PC-3 (cell line): Measurements from ENCODE around the gene JARID2.

Source experiments
- EZH2 ChIP-seq: fragments of 300-600 bp; sonication (generic); IDR thresholded peaks from one replicate; pipeline ENCODE4 v1.6.1; 2017; ENCODE audit warnings: antibody characterized with exemption, mild to moderate bottlenecking, low read length; ENCODE audit not compliant: unreplicated experiment
- TF ChIP-seq, protein P1 (sequence below): fragments of 300-600 bp; sonication (generic); conservative IDR thresholded peaks from 2 replicates; pipeline ENCODE4 v1.5.1; 2017; ENCODE audit warnings: antibody characterized with exemption, low read depth, mild to moderate bottlenecking, low read length

DNA sequence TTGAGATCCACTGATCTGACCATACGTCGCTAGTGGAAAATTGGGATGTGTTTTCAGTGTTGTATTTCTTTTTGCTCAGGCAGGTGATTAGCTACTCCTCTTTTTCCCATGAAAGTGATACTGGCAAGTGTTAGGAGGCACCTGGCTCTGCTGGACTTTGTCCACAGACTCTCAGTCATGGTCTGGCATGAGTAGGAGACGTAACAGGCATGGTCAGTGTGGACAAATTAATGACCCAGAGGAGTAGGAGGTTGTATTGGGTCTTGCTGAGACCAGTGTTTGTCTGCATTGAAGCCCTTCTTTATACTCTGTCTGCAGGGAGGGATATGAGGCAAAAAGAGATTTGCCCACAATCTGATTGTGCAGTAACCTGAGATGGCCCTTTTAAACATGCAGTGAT, 238.3 kb downstream of the JARID2 start:
- TF ChIP-seq, protein P1, sequence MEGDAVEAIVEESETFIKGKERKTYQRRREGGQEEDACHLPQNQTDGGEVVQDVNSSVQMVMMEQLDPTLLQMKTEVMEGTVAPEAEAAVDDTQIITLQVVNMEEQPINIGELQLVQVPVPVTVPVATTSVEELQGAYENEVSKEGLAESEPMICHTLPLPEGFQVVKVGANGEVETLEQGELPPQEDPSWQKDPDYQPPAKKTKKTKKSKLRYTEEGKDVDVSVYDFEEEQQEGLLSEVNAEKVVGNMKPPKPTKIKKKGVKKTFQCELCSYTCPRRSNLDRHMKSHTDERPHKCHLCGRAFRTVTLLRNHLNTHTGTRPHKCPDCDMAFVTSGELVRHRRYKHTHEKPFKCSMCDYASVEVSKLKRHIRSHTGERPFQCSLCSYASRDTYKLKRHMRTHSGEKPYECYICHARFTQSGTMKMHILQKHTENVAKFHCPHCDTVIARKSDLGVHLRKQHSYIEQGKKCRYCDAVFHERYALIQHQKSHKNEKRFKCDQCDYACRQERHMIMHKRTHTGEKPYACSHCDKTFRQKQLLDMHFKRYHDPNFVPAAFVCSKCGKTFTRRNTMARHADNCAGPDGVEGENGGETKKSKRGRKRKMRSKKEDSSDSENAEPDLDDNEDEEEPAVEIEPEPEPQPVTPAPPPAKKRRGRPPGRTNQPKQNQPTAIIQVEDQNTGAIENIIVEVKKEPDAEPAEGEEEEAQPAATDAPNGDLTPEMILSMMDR = no peak
- TF ChIP-seq EZH2 = no peak
